Fibroblast of lung (primary cell): ENCODE measurements around the gene KIAA1549. TPM values are rescaled to one million over a fixed set of nuclear protein-coding genes. Genes with fewer than 3 reads are reported as not detected.

Source experiments
- DNase-seq, 2 donors: peaks; one replicate each; pipeline versions ENCODE4 v3.0.0 to v3.0.0-alpha.2; 2010; ENCODE audit warnings: low read depth in 2 of 2
- H2AFZ ChIP-seq: 2 replicates; pipeline ENCODE4 v1.5.1; 2012; ENCODE audit warnings: low read length, control low read depth, inconsistent platforms
- H3K27ac ChIP-seq: 2 replicates; pipeline ENCODE4 v1.5.1; 2011; ENCODE audit warnings: low read length, control low read depth; ENCODE audit not compliant: insufficient read depth
- H3K27me3 ChIP-seq: 2 replicates; pipeline ENCODE4 v1.5.1; 2011; ENCODE audit warnings: mild to moderate bottlenecking, low read length; ENCODE audit not compliant: control insufficient read depth, insufficient read depth
- H3K36me3 ChIP-seq: 2 replicates; pipeline ENCODE4 v1.5.1; 2011; ENCODE audit warnings: low read length; ENCODE audit not compliant: control insufficient read depth, insufficient read depth
- H3K4me1 ChIP-seq: 2 replicates; pipeline ENCODE4 v1.5.1; 2011; ENCODE audit warnings: low read length; ENCODE audit not compliant: control insufficient read depth, insufficient read depth; ENCODE audit errors: extremely low read depth
- H3K4me2 ChIP-seq: 2 replicates; pipeline ENCODE4 v1.5.1; 2011; ENCODE audit warnings: low read length, control low read depth; ENCODE audit not compliant: insufficient read depth; ENCODE audit errors: extremely low read depth
- H3K4me3 ChIP-seq, 4 experiments: fragments of 200-600 bp in 1 of 4; sonication (generic) in 1 of 4; replicated peaks in 1 of 4; 2 replicates each; pipeline ENCODE4 v1.5.1; 2011 to 2016; ENCODE audit warnings: low read length in 4 of 4, low read depth in 3 of 4, mild to moderate bottlenecking in 3 of 4, control low read depth in 2 of 4, inconsistent platforms in 1 of 4, mixed read lengths in 1 of 4; ENCODE audit not compliant: insufficient read depth in 1 of 4; ENCODE audit errors: control extremely low read depth in 1 of 4
- H3K79me2 ChIP-seq: 2 replicates; pipeline ENCODE4 v1.5.1; 2012; ENCODE audit warnings: mild to moderate bottlenecking, low read length, inconsistent platforms; ENCODE audit not compliant: control insufficient read depth, insufficient read depth
- H3K9ac ChIP-seq: 2 replicates; pipeline ENCODE4 v1.5.1; 2011; ENCODE audit warnings: mild to moderate bottlenecking, low read length, control low read depth; ENCODE audit not compliant: insufficient read depth
- H3K9me3 ChIP-seq: 2 replicates; pipeline ENCODE4 v1.5.1; 2012; ENCODE audit warnings: low read depth, low read length; ENCODE audit not compliant: control insufficient read depth, insufficient read depth
- H4K20me1 ChIP-seq: 2 replicates; pipeline ENCODE4 v1.5.1; 2011; ENCODE audit warnings: low read length; ENCODE audit not compliant: control insufficient read depth, insufficient read depth; ENCODE audit errors: extremely low read depth
- CTCF ChIP-seq, 2 donors: IDR thresholded peaks in 1 of 2; conservative IDR thresholded peaks in 1 of 2; 1 replicate in 1 of 2; 2 replicates in 1 of 2; pipeline ENCODE4 v1.5.1; 2011 to 2012; ENCODE audit warnings: low read length in 2 of 2, control low read depth in 1 of 2, inconsistent platforms in 1 of 2, low read depth in 1 of 2, mild to moderate bottlenecking in 1 of 2
- EZH2 ChIP-seq: IDR thresholded peaks from 2 replicates; pipeline ENCODE4 v1.5.1; 2012; ENCODE audit warnings: low read length, control low read depth, mild to moderate bottlenecking; ENCODE audit errors: missing control alignments
- polyA plus RNA-seq, 2 donors: library from polyadenylated mRNA; depleted of rRNA in 1 of 2; stranded (reverse) in 1 of 2; unstranded in 1 of 2; fragments of >200 nt; gene quantifications; 2 replicates each; pipeline ENCODE4 v1.2.1, GENCODE V29; 2011 to 2012; ENCODE audit warnings: missing spikeins in 1 of 2
- total RNA-seq: library from RNA; depleted of rRNA; stranded (reverse); fragments of >200 nt; gene quantifications from 2 replicates; pipeline ENCODE4 v1.2.1, GENCODE V29; 2014

KIAA1549 gene
- total and polyA plus RNA-seq, 2 donors (not counting 1 experiment from before 2014, with no cell fraction given) = 0.48 to 0.66 TPM

- DNase-seq = no peak
- TF ChIP-seq EZH2 = no peak
- TF ChIP-seq CTCF (conservative IDR thresholded peaks at IDR 0.05 in 1 of 2, IDR thresholded peaks at IDR 0.05 in 1 of 2; ENCODE audit: low read depth in 1 of 2, low read length in 2 of 2) = no peak
- no peaks in the 10 kb centered on the region for H3K36me3 ChIP-seq
- H4K20me1 ChIP-seq = no peaks in the 10 kb centered on the region
- no peaks in the 10 kb centered on the region for H3K79me2 ChIP-seq
- no peaks in the 10 kb centered on the region for H3K9me3 ChIP-seq
- H3K27me3 ChIP-seq = no peaks in the 10 kb centered on the region
- H3K4me1 ChIP-seq = no peaks in the 10 kb centered on the region
- H3K27ac ChIP-seq = no peak overlapping the region
- H2AFZ ChIP-seq = no peak overlapping the region
- H3K4me2 ChIP-seq = no peak overlapping the region
- H3K4me3 ChIP-seq = no peak overlapping the region
- H3K9ac ChIP-seq = no peak overlapping the region
Observed at GRCh38 chr7:138951953-138952352, 29.2 kb downstream of the KIAA1549 start.

GRCh38 chr7:138949421-138950088, 31.6 kb downstream of the KIAA1549 start:
- no peak overlapping the region for H2AFZ ChIP-seq

GRCh38 chr7:138948403-138948802, 32.8 kb downstream of the KIAA1549 start:
- Histone ChIP-seq H4K20me1 (no peaks in the 10 kb centered on the region), H3K79me2 (no peaks in the 10 kb centered on the region), H3K27me3 (no peaks in the 10 kb centered on the region), H3K9ac (no peak overlapping the region), H3K4me3 (no peak overlapping the region), H2AFZ (no peak overlapping the region), H3K9me3 (no peaks in the 10 kb centered on the region), H3K4me2 (no peak overlapping the region), H3K36me3 (no peaks in the 10 kb centered on the region), H3K4me1 (no peaks in the 10 kb centered on the region), H3K27ac (no peak overlapping the region)
- no peak for DNase-seq
- TF ChIP-seq EZH2 = no peak
- TF ChIP-seq CTCF (conservative IDR thresholded peaks at IDR 0.05 in 1 of 2, IDR thresholded peaks at IDR 0.05 in 1 of 2; ENCODE audit: low read depth in 1 of 2, low read length in 2 of 2) = no peak

More at GRCh38 chr7:138949421-138950088, 31.6 kb downstream of the KIAA1549 start:
- Histone ChIP-seq H3K4me2 (no peak overlapping the region), H3K4me1 (no peaks in the 10 kb centered on the region), H3K4me3 (no peak overlapping the region), H3K27ac (no peak overlapping the region), H4K20me1 (no peaks in the 10 kb centered on the region), H3K79me2 (no peaks in the 10 kb centered on the region), H3K36me3 (no peaks in the 10 kb centered on the region), H3K9ac (no peak overlapping the region), H3K27me3 (no peaks in the 10 kb centered on the region), H3K9me3 (no peaks in the 10 kb centered on the region)
- DNase-seq = no peak
- TF ChIP-seq EZH2 (no peak), CTCF (conservative IDR thresholded peaks at IDR 0.05 in 1 of 2, IDR thresholded peaks at IDR 0.05 in 1 of 2; ENCODE audit: low read depth in 1 of 2, low read length in 2 of 2) (no peak)
